HepG2 (cell line): ENCODE results near the gene BTD. TPM values are rescaled to one million over a fixed set of nuclear protein-coding genes. Genes with fewer than 3 reads are reported as not detected.

ENCODE experiments used
- ATAC-seq: fragments of 200-7000 bp; cut with Tn5 transposase; 3 replicates; pipeline ENCODE4 v1.9.1; 2020; ENCODE audit warnings: mild to moderate bottlenecking, moderate library complexity
- BruUV-seq: library from RNA; stranded (reverse); fragments of 400-500 nt; replicated peaks from 2 replicates; lab custom pipeline; 2021; lab: Mats Ljungman, UMichigan
- CTCF ChIA-PET: fragments of 300-600 bp; formaldehyde crosslinking; extraction: SDS; loops from one replicate; lab custom pipeline; 2021; ENCODE audit warnings: low total read pairs, inconsistent platforms, low intra/inter-chr PET ratio; lab: Yijun Ruan, JAX
- POLR2A ChIA-PET: fragments of 350-600 bp; sonication (Branson Sonifier 250); formaldehyde crosslinking; loops from one replicate; lab custom pipeline; 2020; ENCODE audit warnings: antibody characterized with exemption, inconsistent platforms; lab: Yijun Ruan, JAX
- DNase-seq: peaks from one replicate; pipeline ENCODE4 v3.0.0-alpha.2; 2015; ENCODE audit warnings: low spot score
- FAIRE-seq: peaks from 3 replicates; lab custom pipeline; 2011; peaks lifted over from hg19 to GRCh38; lab: Jason Lieb, UNC
- H2AFZ ChIP-seq: one replicate; pipeline ENCODE4 v1.6.1; 2011; ENCODE audit warnings: low read length, inconsistent platforms
- H3K27ac ChIP-seq: fragments of 300-600 bp; 3 replicates; pipeline ENCODE4 v1.8.0; 2011; ENCODE audit warnings: mixed run types, mild to moderate bottlenecking, mixed read lengths, low read length, inconsistent platforms; ENCODE audit not compliant: insufficient read depth; ENCODE audit errors: extremely low read length
- H3K27me3 ChIP-seq, 2 experiments: fragments of 200-600 bp in 1 of 2; 2 replicates in 1 of 2; 3 replicates in 1 of 2; pipeline versions ENCODE4 v1.6.0 to v1.8.0; 2011; ENCODE audit warnings: low read length in 2 of 2, mild to moderate bottlenecking in 2 of 2, moderate library complexity in 2 of 2, inconsistent platforms in 1 of 2; ENCODE audit not compliant: insufficient read depth in 2 of 2, control insufficient read depth in 1 of 2
- H3K36me3 ChIP-seq, 2 experiments: fragments of 200-600 bp in 1 of 2; replicated peaks in 1 of 2; 2 replicates in 1 of 2; 3 replicates in 1 of 2; pipeline versions ENCODE4 v1.5.1 to v1.8.0; 2011; ENCODE audit warnings: low read length in 2 of 2, inconsistent platforms in 1 of 2; ENCODE audit not compliant: insufficient read depth in 2 of 2, control insufficient read depth in 1 of 2
- H3K4me1 ChIP-seq: 2 replicates; pipeline ENCODE4 v1.5.1; 2012; ENCODE audit warnings: low read length, inconsistent platforms; ENCODE audit not compliant: insufficient read depth
- H3K4me2 ChIP-seq: 2 replicates; pipeline ENCODE4 v1.6.0; 2011; ENCODE audit warnings: low read depth, low read length, inconsistent platforms
- H3K4me3 ChIP-seq, 3 experiments: fragments of 200-600 bp in 1 of 3; sonication (generic), shearing (Covaris generic) in 1 of 3; replicated peaks in 1 of 3; 2 replicates each; pipeline ENCODE4 v1.5.1; 2011 to 2016; ENCODE audit warnings: low read length in 3 of 3, inconsistent platforms in 2 of 3, low read depth in 2 of 3, mild to moderate bottlenecking in 2 of 3, control low read depth in 1 of 3, mixed read lengths in 1 of 3; ENCODE audit not compliant: insufficient read depth in 1 of 3
- H3K79me2 ChIP-seq: one replicate; pipeline ENCODE4 v1.6.1; 2011; ENCODE audit warnings: low read length, inconsistent platforms; ENCODE audit not compliant: insufficient read depth
- H3K9ac ChIP-seq: 2 replicates; pipeline ENCODE4 v1.6.0; 2011; ENCODE audit warnings: mild to moderate bottlenecking, low read depth, low read length, inconsistent platforms; ENCODE audit not compliant: insufficient read depth
- H3K9me3 ChIP-seq: 2 replicates; pipeline ENCODE4 v1.5.1; 2012; ENCODE audit warnings: mild to moderate bottlenecking, low read length
- H4K20me1 ChIP-seq: 2 replicates; pipeline ENCODE4 v1.6.0; 2011; ENCODE audit warnings: inconsistent platforms, mild to moderate bottlenecking, low read length, moderate library complexity; ENCODE audit not compliant: insufficient read depth
- HDAC6 ChIP-seq: fragments of 200-600 bp; sonication (generic); IDR thresholded peaks from 2 replicates; pipeline ENCODE4 v1.7.0; 2017; ENCODE audit warnings: mild to moderate bottlenecking, antibody characterized with exemption, low read length, low read depth
- HHEX ChIP-seq: IDR thresholded peaks from 2 replicates; pipeline ENCODE4 v1.6.1; 2016; ENCODE audit warnings: control low read depth
- HNF4G ChIP-seq, 2 experiments: sonication (generic) in 1 of 2; formaldehyde crosslinking in 1 of 2; IDR thresholded peaks; 2 replicates each; pipeline versions ENCODE4 v1.4.0 to v1.6.1; 2011 to 2020; ENCODE audit warnings: borderline replicate concordance in 2 of 2, low read depth in 2 of 2, mild to moderate bottlenecking in 2 of 2, low read length in 1 of 2, missing genetic modification reagents in 1 of 2, moderate library complexity in 1 of 2
- MTA3 ChIP-seq: sonication (generic); formaldehyde crosslinking; IDR thresholded peaks from 2 replicates; pipeline ENCODE4 v1.4.0; 2020; ENCODE audit warnings: missing genetic modification reagents
- NCOR1 ChIP-seq: fragments of 200-600 bp; sonication (generic); IDR thresholded peaks from 2 replicates; pipeline ENCODE4 v1.7.0; 2017; ENCODE audit warnings: antibody characterized with exemption, low read length, borderline replicate concordance
- RFX5 ChIP-seq: IDR thresholded peaks from 2 replicates; pipeline ENCODE4 v1.6.1; 2011; ENCODE audit warnings: low read depth, low read length, improper control_type of control experiment
- RFXANK ChIP-seq: IDR thresholded peaks from 2 replicates; pipeline ENCODE4 v1.6.1; 2016
- SMAD3 ChIP-seq: sonication (generic); formaldehyde crosslinking; IDR thresholded peaks from 2 replicates; pipeline ENCODE4 v1.4.0; 2020; ENCODE audit warnings: missing genetic modification reagents
- SRSF4 ChIP-seq: fragments of 200-400 bp; formaldehyde crosslinking; IDR thresholded peaks from one replicate; pipeline ENCODE4 v1.6.1; 2018; ENCODE audit warnings: mild to moderate bottlenecking, low read depth, low read length, moderate library complexity; ENCODE audit not compliant: poor library complexity, severe bottlenecking
- ZBTB38 ChIP-seq: sonication (generic); formaldehyde crosslinking; IDR thresholded peaks from 2 replicates; pipeline ENCODE4 v1.5.1; 2020; ENCODE audit warnings: mild to moderate bottlenecking, missing genetic modification reagents
- ZFP36L1 ChIP-seq: sonication (generic); formaldehyde crosslinking; IDR thresholded peaks from 2 replicates; pipeline ENCODE4 v1.8.0; 2022; ENCODE audit warnings: mild to moderate bottlenecking, missing genetic modification reagents, moderate library complexity
- ZNF749 ChIP-seq: sonication (generic); formaldehyde crosslinking; IDR thresholded peaks from 2 replicates; pipeline ENCODE4 v1.8.0; 2022; ENCODE audit warnings: mild to moderate bottlenecking, missing genetic modification reagents, moderate library complexity, borderline replicate concordance
- ZNF768 ChIP-seq: sonication (generic); formaldehyde crosslinking; IDR thresholded peaks from 2 replicates; pipeline ENCODE4 v1.4.0; 2020; ENCODE audit warnings: missing genetic modification reagents
- WGBS: methylation state at CpG from one replicate; pipeline ENCODE4 v1.1.6; 2017; ENCODE audit warnings: low lambda C conversion rate; 5-methylcytosine and 5-hydroxymethylcytosine counted together
- in situ Hi-C: cut with HindIII; loops from 2 replicates; pipeline ENCODE4 v1.10.0; 2017; ENCODE audit warnings: low pct_unique_long_range_greater_than_20kb; ENCODE audit not compliant: extremely low pct_ligation_motif_present
- intact Hi-C: fragments of 100-400 bp; cut with micrococcal nuclease; formaldehyde crosslinking; loops from one replicate; pipeline ENCODE4 v1.10.0; 2022; ENCODE audit not compliant: unreplicated experiment
- polyA plus RNA-seq, 8 experiments: library from polyadenylated mRNA; depleted of rRNA in 3 of 8; stranded (reverse) in 7 of 8; unstranded in 1 of 8; fragments of >200 nt; fragmentation: Illumina TruSeq in 4 of 8; extraction: Trizol in 4 of 8; gene quantifications; 2 replicates each; pipeline versions ENCODE4 v1.2.1 to v1.2.3, GENCODE V29; 2011 to 2016; ENCODE audit warnings: low read depth in 4 of 8, missing spikeins in 1 of 8, mixed read lengths in 1 of 8; ENCODE audit not compliant: insufficient read depth in 1 of 8
- total RNA-seq, 5 experiments: library from RNA; depleted of rRNA; stranded (reverse); fragments of >200 nt; fragmentation: Illumina TruSeq; extraction: Trizol; gene quantifications; 2 replicates each; pipeline ENCODE4 v1.2.3, GENCODE V29; 2016; ENCODE audit warnings: low read depth in 1 of 5
- TF ChIP-seq, protein P1 (sequence below): sonication (generic); formaldehyde crosslinking; IDR thresholded peaks from 2 replicates; pipeline ENCODE4 v1.4.0; 2020; ENCODE audit warnings: missing genetic modification reagents
- TF ChIP-seq, protein P2 (sequence below): sonication (generic); formaldehyde crosslinking; IDR thresholded peaks from 2 replicates; pipeline ENCODE4 v1.8.0; 2023; ENCODE audit warnings: mild to moderate bottlenecking, missing genetic modification reagents
- TF ChIP-seq, protein P3 (sequence below): IDR thresholded peaks from 2 replicates; pipeline ENCODE4 v1.6.1; 2018; ENCODE audit warnings: missing genetic modification reagents

The BTD gene
- total and polyA plus RNA-seq, 2 of the 13 experiments (the other 11 are each of a cell fraction or from before 2014, with no cell fraction given) = 15.7 to 35.5 TPM

DNA sequence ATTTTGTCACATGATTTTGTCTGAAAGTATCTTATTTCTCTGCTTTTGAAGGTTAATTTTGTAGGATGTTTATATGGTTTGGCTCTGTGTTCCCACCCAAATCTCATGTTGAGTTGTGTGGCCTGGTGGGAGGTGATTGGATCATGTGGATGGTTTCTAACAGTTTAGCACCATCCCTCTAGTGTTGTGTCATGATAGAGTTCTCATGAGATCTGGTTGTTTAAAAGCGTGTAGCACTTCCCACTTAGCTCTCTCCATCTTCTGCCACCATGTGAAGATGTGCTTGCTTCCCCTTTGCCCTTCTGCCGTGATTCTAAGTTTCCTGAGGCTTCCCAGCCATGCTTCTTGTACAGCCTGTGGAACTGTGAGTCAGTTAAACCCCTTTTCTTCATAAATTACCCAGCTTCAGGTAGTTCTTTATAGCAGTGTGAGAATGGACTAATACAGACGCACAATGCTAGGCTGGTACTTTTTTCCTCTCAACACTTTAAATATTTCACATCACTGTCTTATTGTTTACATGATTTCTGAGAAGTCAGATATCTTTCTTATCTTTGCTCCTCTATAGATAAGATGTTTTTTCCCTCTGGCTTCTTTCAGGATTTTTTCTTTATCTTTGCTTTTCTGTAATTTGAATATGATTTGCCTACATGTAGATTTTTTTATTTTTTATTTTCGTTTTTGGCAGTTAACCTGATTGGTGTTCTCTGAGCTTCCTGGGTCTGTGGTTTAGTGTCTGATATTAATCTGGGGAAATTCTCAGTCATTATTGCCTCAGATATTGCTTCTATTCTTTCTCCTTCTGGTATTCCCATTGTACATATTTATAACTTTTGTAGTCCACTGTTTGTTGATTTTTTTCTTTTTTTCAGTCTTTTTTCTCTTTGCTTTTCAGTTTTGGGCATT, 22.2 kb downstream of the BTD start:
- Histone ChIP-seq H4K20me1 (no peaks in the 10 kb centered on the region), H2AFZ (no peak overlapping the region), H3K79me2 (no peaks in the 10 kb centered on the region), H3K27me3 (no peaks in the 10 kb centered on the region), H3K9ac (no peak overlapping the region), H3K4me3 (no peak overlapping the region), H3K4me2 (no peak overlapping the region), H3K27ac (no peak overlapping the region), H3K9me3 (peaks cover 24% of the 10 kb centered on the region), H3K36me3 (no peaks in the 10 kb centered on the region)
- 84% methylated on average over 4 of the region's 4 CpGs for WGBS
- POLR2A ChIA-PET = no interaction called here
- no peak for ATAC-seq
- FAIRE-seq = no peak
- CTCF ChIA-PET = no interaction called here
- intact Hi-C loops = no loop called here
- no TSS peak for BruUV-seq
- TF ChIP-seq, protein P1, sequence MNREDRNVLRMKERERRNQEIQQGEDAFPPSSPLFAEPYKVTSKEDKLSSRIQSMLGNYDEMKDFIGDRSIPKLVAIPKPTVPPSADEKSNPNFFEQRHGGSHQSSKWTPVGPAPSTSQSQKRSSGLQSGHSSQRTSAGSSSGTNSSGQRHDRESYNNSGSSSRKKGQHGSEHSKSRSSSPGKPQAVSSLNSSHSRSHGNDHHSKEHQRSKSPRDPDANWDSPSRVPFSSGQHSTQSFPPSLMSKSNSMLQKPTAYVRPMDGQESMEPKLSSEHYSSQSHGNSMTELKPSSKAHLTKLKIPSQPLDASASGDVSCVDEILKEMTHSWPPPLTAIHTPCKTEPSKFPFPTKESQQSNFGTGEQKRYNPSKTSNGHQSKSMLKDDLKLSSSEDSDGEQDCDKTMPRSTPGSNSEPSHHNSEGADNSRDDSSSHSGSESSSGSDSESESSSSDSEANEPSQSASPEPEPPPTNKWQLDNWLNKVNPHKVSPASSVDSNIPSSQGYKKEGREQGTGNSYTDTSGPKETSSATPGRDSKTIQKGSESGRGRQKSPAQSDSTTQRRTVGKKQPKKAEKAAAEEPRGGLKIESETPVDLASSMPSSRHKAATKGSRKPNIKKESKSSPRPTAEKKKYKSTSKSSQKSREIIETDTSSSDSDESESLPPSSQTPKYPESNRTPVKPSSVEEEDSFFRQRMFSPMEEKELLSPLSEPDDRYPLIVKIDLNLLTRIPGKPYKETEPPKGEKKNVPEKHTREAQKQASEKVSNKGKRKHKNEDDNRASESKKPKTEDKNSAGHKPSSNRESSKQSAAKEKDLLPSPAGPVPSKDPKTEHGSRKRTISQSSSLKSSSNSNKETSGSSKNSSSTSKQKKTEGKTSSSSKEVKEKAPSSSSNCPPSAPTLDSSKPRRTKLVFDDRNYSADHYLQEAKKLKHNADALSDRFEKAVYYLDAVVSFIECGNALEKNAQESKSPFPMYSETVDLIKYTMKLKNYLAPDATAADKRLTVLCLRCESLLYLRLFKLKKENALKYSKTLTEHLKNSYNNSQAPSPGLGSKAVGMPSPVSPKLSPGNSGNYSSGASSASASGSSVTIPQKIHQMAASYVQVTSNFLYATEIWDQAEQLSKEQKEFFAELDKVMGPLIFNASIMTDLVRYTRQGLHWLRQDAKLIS (CRISPR knock-in tag) = no peak
- no peak for TF ChIP-seq ZFP36L1 (CRISPR knock-in tag)
- no peak for TF ChIP-seq HNF4G (IDR thresholded peaks at IDR 0.05; ENCODE audit: borderline replicate concordance, low read depth, low read length)
- no peak for TF ChIP-seq HNF4G (CRISPR knock-in tag; IDR thresholded peaks at IDR 0.05; ENCODE audit: borderline replicate concordance, low read depth)
- TF ChIP-seq HHEX (CRISPR knock-in tag) = no peak
- TF ChIP-seq ZNF768 (CRISPR knock-in tag) = no peak
- TF ChIP-seq RFXANK = no peak
- TF ChIP-seq ZNF749 = no peak
- no peak for TF ChIP-seq SRSF4
- TF ChIP-seq SMAD3 (CRISPR knock-in tag) = no peak
- TF ChIP-seq, protein P2, sequence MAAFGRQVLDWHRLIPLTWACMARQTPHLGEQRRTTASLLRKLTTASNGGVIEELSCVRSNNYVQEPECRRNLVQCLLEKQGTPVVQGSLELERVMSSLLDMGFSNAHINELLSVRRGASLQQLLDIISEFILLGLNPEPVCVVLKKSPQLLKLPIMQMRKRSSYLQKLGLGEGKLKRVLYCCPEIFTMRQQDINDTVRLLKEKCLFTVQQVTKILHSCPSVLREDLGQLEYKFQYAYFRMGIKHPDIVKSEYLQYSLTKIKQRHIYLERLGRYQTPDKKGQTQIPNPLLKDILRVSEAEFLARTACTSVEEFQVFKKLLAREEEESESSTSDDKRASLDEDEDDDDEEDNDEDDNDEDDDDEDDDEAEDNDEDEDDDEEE (CRISPR knock-in tag) = no peak
- TF ChIP-seq ZBTB38 = no peak
- TF ChIP-seq NCOR1 = no peak
- TF ChIP-seq HDAC6 = no peak
- TF ChIP-seq, protein P3, sequence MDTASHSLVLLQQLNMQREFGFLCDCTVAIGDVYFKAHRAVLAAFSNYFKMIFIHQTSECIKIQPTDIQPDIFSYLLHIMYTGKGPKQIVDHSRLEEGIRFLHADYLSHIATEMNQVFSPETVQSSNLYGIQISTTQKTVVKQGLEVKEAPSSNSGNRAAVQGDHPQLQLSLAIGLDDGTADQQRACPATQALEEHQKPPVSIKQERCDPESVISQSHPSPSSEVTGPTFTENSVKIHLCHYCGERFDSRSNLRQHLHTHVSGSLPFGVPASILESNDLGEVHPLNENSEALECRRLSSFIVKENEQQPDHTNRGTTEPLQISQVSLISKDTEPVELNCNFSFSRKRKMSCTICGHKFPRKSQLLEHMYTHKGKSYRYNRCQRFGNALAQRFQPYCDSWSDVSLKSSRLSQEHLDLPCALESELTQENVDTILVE (CRISPR knock-in tag) = no peak
- no peak for TF ChIP-seq MTA3 (CRISPR knock-in tag)
- TF ChIP-seq RFX5 = no peak
- TF ChIP-seq, all 625 proteins: peak for 0
- in situ Hi-C loops = no loop called here
- H3K4me1 ChIP-seq = peaks cover 13% of the 10 kb centered on the region
- DNase-seq = no peak
